OCI-LY1 (cell line): Measurements from ENCODE around the gene PKD1L1.
A peak's percentile ranks its signal among the peaks of the same experiment; 100 is the strongest.

ENCODE experiments used
- H2AFZ ChIP-seq: fragments of 200-600 bp; sonication (generic), shearing (Covaris generic); 2 replicates; pipeline ENCODE4 v1.6.0; 2014; ENCODE audit warnings: antibody characterized with exemption, mild to moderate bottlenecking, low read length
- H3F3A ChIP-seq: fragments of 200-600 bp; sonication (generic), shearing (Covaris generic); 2 replicates; pipeline ENCODE4 v1.6.0; 2014; ENCODE audit warnings: mild to moderate bottlenecking, antibody characterized with exemption, low read length, moderate library complexity; ENCODE audit not compliant: insufficient read depth
- H3K27ac ChIP-seq: fragments of 200-600 bp; sonication (generic); 2 replicates; pipeline ENCODE4 v1.5.1; 2014; ENCODE audit warnings: low read length, mixed run types, mild to moderate bottlenecking, low read depth; ENCODE audit not compliant: poor library complexity, severe bottlenecking
- H3K27me3 ChIP-seq: fragments of 200-600 bp; sonication (generic); 2 replicates; pipeline ENCODE4 v1.6.0; 2014; ENCODE audit warnings: antibody characterized with exemption, mild to moderate bottlenecking, low read length, moderate library complexity; ENCODE audit not compliant: insufficient read depth
- H3K36me3 ChIP-seq: fragments of 200-600 bp; sonication (generic); 2 replicates; pipeline ENCODE4 v1.6.1; 2014; ENCODE audit warnings: mild to moderate bottlenecking, antibody characterized with exemption, low read length, moderate library complexity, mixed read lengths; ENCODE audit not compliant: insufficient read depth
- H3K4me1 ChIP-seq: fragments of 200-600 bp; sonication (generic); 2 replicates; pipeline ENCODE4 v1.5.1; 2014; ENCODE audit warnings: mild to moderate bottlenecking, low read length, moderate library complexity; ENCODE audit not compliant: insufficient read depth, severe bottlenecking
- H3K4me2 ChIP-seq: fragments of 200-600 bp; sonication (generic), shearing (Covaris generic); 2 replicates; pipeline ENCODE4 v1.6.1; 2014; ENCODE audit warnings: low read length
- H3K4me3 ChIP-seq: fragments of 200-600 bp; sonication (generic); 2 replicates; pipeline ENCODE4 v1.5.1; 2014; ENCODE audit warnings: low read length, low read depth, mild to moderate bottlenecking, mixed read lengths; ENCODE audit not compliant: poor library complexity, severe bottlenecking
- H3K79me2 ChIP-seq: fragments of 200-600 bp; shearing (Covaris generic); 2 replicates; pipeline ENCODE4 v1.6.1; 2016; ENCODE audit warnings: mixed run types, low read length, mixed read lengths; ENCODE audit not compliant: insufficient read depth
- H3K9ac ChIP-seq: fragments of 200-600 bp; sonication (generic), shearing (Covaris generic); 2 replicates; pipeline ENCODE4 v1.6.1; 2014; ENCODE audit warnings: mild to moderate bottlenecking, low read length, mixed read lengths
- H3K9me2 ChIP-seq: fragments of 200-600 bp; sonication (generic), shearing (Covaris generic); 2 replicates; pipeline ENCODE4 v1.6.1; 2014; ENCODE audit warnings: low read depth, mild to moderate bottlenecking, low read length, mixed read lengths
- H3K9me3 ChIP-seq: fragments of 200-600 bp; shearing (Covaris generic); 2 replicates; pipeline ENCODE4 v1.6.1; 2014; ENCODE audit warnings: low read length, mixed read lengths
- H4K20me1 ChIP-seq: fragments of 200-600 bp; sonication (generic), shearing (Covaris generic); 2 replicates; pipeline ENCODE4 v1.6.0; 2016; ENCODE audit warnings: mild to moderate bottlenecking, low read length; ENCODE audit not compliant: insufficient read depth
- CTCF ChIP-seq: fragments of 200-600 bp; sonication (generic), shearing (Covaris generic); IDR thresholded peaks from 2 replicates; pipeline ENCODE4 v1.5.1; 2017; ENCODE audit warnings: mild to moderate bottlenecking, antibody characterized with exemption, low read length, moderate library complexity, mixed read lengths
- EZH2 ChIP-seq: fragments of 200-600 bp; sonication (generic), shearing (Covaris generic); IDR thresholded peaks from 2 replicates; pipeline ENCODE4 v1.8.0; 2017; ENCODE audit warnings: borderline replicate concordance, mixed run types, mild to moderate bottlenecking, antibody characterized with exemption, low read length, moderate library complexity, mixed read lengths

PKD1L1 gene

DNA sequence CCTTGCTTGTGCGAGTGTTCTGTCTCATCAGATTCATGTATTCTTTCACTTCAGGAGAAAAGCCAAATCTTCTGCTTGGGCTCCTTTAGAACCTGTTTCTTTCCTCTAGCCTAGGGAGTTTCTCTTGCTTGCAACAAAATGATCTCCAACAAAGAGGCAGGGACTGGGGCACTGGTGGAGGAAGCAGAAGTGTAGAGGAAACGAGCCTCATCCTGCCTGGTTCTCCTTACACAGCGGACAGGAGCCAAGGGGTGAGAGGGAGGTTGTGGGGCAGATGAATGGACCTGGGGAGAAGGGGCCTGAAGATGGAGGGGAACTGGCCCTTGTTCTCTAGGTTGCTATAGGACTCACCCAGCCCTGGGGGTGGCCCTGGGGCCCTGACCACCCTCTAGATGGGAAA is 141.1 kb downstream of the PKD1L1 start:
- Histone ChIP-seq H3K4me3 (no peak overlapping the region), H3K9ac (no peak overlapping the region), H3K4me1 (peaks cover 25% of the 10 kb centered on the region), H3K27me3 (no peaks in the 10 kb centered on the region), H2AFZ (no peak overlapping the region), H3K36me3 (no peaks in the 10 kb centered on the region), H3F3A (no peaks in the 10 kb centered on the region), H3K79me2 (no peaks in the 10 kb centered on the region), H3K9me3 (no peaks in the 10 kb centered on the region), H3K27ac (peak overlapping the region; percentile 12), H3K9me2 (no peaks in the 10 kb centered on the region), H4K20me1 (no peaks in the 10 kb centered on the region), H3K4me2 (no peak overlapping the region)
- TF ChIP-seq CTCF (no peak), EZH2 (no peak)

- H3K4me2 ChIP-seq: no peak overlapping the region
- no peak overlapping the region for H3K4me3 ChIP-seq
- H3K4me1 ChIP-seq: peaks cover 25% of the 10 kb centered on the region
- no peaks in the 10 kb centered on the region for H3K9me2 ChIP-seq
- no peak overlapping the region for H3K9ac ChIP-seq
- no peaks in the 10 kb centered on the region for H3F3A ChIP-seq
- H3K36me3 ChIP-seq: no peaks in the 10 kb centered on the region
- H3K27ac ChIP-seq: no peak overlapping the region
- no peaks in the 10 kb centered on the region for H3K79me2 ChIP-seq
- H3K27me3 ChIP-seq: no peaks in the 10 kb centered on the region
- no peak overlapping the region for H2AFZ ChIP-seq
- TF ChIP-seq CTCF (no peak), EZH2 (no peak)
- no peaks in the 10 kb centered on the region for H3K9me3 ChIP-seq
- H4K20me1 ChIP-seq: no peaks in the 10 kb centered on the region
Observed at GRCh38 chr7:47806701-47807103, 141.6 kb downstream of the PKD1L1 start.

DNA sequence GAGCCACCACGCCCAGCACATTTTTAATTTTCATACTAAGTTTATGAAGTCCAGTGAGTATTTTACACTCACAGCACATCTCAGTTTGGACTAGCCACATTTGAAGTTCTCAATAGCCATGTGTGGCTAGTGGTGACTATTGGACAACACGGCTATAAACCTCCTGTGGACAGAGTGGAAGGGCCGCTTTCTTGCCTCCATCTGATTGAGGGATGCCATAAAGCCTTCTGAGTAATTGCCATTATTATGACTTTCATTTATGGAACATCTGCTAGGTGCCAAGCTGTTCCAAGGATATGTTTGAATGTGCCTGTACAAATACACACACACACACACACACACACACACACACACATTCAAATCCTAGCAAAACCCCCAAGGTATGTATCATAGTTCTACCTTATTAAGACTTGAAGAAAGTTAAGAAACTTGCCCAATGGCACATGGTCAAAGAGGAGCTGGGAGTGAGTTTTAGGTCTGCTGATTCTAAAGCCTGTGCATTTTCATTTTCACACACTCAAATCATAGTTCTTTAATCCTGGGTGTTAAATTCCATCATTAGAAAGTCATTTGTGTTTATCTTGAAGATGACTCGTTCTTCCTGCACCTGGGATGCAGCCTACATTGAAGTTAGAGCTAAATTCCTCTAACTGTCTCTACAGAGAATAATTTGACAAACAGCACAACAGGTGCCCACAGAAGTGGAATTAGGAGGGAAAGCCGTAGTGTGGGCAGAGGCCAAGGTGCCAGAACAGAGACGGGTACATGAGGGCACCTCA is 143.3 kb downstream of the PKD1L1 start:
- no peak for TF ChIP-seq CTCF
- TF ChIP-seq EZH2: no peak
- no peak overlapping the region for H3K4me2 ChIP-seq

More for the DNA sequence above, 143.3 kb downstream of the PKD1L1 start:
- Histone ChIP-seq H2AFZ (no peak overlapping the region), H3K4me1 (peaks cover 18% of the 10 kb centered on the region), H3K9me3 (no peaks in the 10 kb centered on the region), H3K27ac (no peak overlapping the region), H3F3A (no peaks in the 10 kb centered on the region), H3K27me3 (no peaks in the 10 kb centered on the region), H3K36me3 (no peaks in the 10 kb centered on the region), H3K9ac (no peak overlapping the region), H3K79me2 (no peaks in the 10 kb centered on the region), H3K4me3 (no peak overlapping the region), H4K20me1 (no peaks in the 10 kb centered on the region), H3K9me2 (no peaks in the 10 kb centered on the region)
